GM18498 (cell line): ENCODE data around the gene PARN.

Experiments used
- ATAC-seq: cut with Tn5 transposase; IDR thresholded peaks from one replicate; pipeline ENCODE4 v1.9.1; 2021; ENCODE audit warnings: mild to moderate bottlenecking, moderate library complexity; ENCODE audit not compliant: unreplicated experiment

The PARN gene

GRCh38 chr16:14531101-14531500, 99.0 kb downstream of the PARN start:
- no peak for ATAC-seq

GRCh38 chr16:14530046-14530445, 100.0 kb downstream of the PARN start:
- ATAC-seq, result no peak

GRCh38 chr16:14529010-14529669, 100.9 kb downstream of the PARN start:
- ATAC-seq, result no peak

- ATAC-seq, result no peak
Observed at GRCh38 chr16:14528306-14528705, 101.8 kb downstream of the PARN start.

- no peak for ATAC-seq
Observed at GRCh38 chr16:14527411-14528044, 102.5 kb downstream of the PARN start.

- no peak for ATAC-seq
Observed at GRCh38 chr16:14525596-14525995, 104.5 kb downstream of the PARN start.

GRCh38 chr16:14524979-14525378, 105.1 kb downstream of the PARN start:
- ATAC-seq, result no peak

- ATAC-seq, result no peak
Observed at GRCh38 chr16:14523632-14524031, 106.4 kb downstream of the PARN start.

- no peak for ATAC-seq
Observed at GRCh38 chr16:14522671-14523070, 107.4 kb downstream of the PARN start.

- no peak for ATAC-seq
Observed at GRCh38 chr16:14520753-14521152, 109.3 kb downstream of the PARN start.

GRCh38 chr16:14514967-14515366, 115.1 kb downstream of the PARN start:
- no peak for ATAC-seq

- ATAC-seq, result no peak
Observed at GRCh38 chr16:14513389-14514107, 116.5 kb downstream of the PARN start.

- ATAC-seq, result no peak
Observed at GRCh38 chr16:14511800-14512135, 118.3 kb downstream of the PARN start.

GRCh38 chr16:14510939-14511799, 118.9 kb downstream of the PARN start:
- ATAC-seq, result no peak

- ATAC-seq, result no peak
Observed at GRCh38 chr16:14510581-14510938, 119.5 kb downstream of the PARN start.

GRCh38 chr16:14509675-14510132, 120.4 kb downstream of the PARN start:
- ATAC-seq, result no peak

GRCh38 chr16:14509055-14509454, 121.0 kb downstream of the PARN start:
- ATAC-seq, result no peak

GRCh38 chr16:14505846-14506245, 124.2 kb downstream of the PARN start:
- no peak for ATAC-seq

GRCh38 chr16:14502932-14503741, 126.9 kb downstream of the PARN start:
- ATAC-seq, result peak; percentile 81

GRCh38 chr16:14502256-14502875, 127.7 kb downstream of the PARN start:
- no peak for ATAC-seq
